ENCODE measurements around the gene IL5.
"Not testable (repeated sequence)": the region's sequence is repeated elsewhere in the genome, so short reads cannot be mapped to it uniquely, and the experiment has no call there.

The IL5 gene

GRCh38 chr5:132528866-132529634, 14.3 kb downstream of the IL5 start:
- H3K27me3 ChIP-seq (ENCODE audit: low read depth, low read length), result no peaks in the 10 kb centered on the region
- no peaks in the 10 kb centered on the region for H3K9me3 ChIP-seq (ENCODE audit: control insufficient read depth in 1 of 2, low read length in 2 of 2)
- H3K36me3 ChIP-seq (ENCODE audit: control insufficient read depth in 1 of 2, insufficient read depth in 2 of 2, low read length in 2 of 2), result no peaks in the 10 kb centered on the region
- H3K4me1 ChIP-seq (ENCODE audit: control insufficient read depth in 1 of 2, insufficient read depth in 2 of 2, low read length in 2 of 2), result no peaks in the 10 kb centered on the region
- H3K4me3 ChIP-seq (ENCODE audit: low read depth in 1 of 2, low read length in 2 of 2), result no peak overlapping the region
- H3K27ac ChIP-seq (ENCODE audit: low read length), result no peak overlapping the region

- no peaks in the 10 kb centered on the region for H3K36me3 ChIP-seq (ENCODE audit: control insufficient read depth in 1 of 2, insufficient read depth in 2 of 2, low read length in 2 of 2)
- H3K4me1 ChIP-seq (ENCODE audit: control insufficient read depth in 1 of 2, insufficient read depth in 2 of 2, low read length in 2 of 2), result no peaks in the 10 kb centered on the region
- no peak overlapping the region for H3K4me3 ChIP-seq (ENCODE audit: low read depth in 1 of 2, low read length in 2 of 2)
- no peak overlapping the region for H3K27ac ChIP-seq (ENCODE audit: low read length)
- H3K9me3 ChIP-seq (ENCODE audit: control insufficient read depth in 1 of 2, low read length in 2 of 2), result no peaks in the 10 kb centered on the region
- H3K27me3 ChIP-seq (ENCODE audit: low read depth, low read length), result no peaks in the 10 kb centered on the region
Measured at GRCh38 chr5:132528021-132528420, 15.3 kb downstream of the IL5 start.

GRCh38 chr5:132526974-132527564, 16.3 kb downstream of the IL5 start:
- H3K4me3 ChIP-seq (ENCODE audit: low read depth in 1 of 2, low read length in 2 of 2), result no peak overlapping the region
- H3K4me1 ChIP-seq (ENCODE audit: control insufficient read depth in 1 of 2, insufficient read depth in 2 of 2, low read length in 2 of 2), result no peaks in the 10 kb centered on the region
- H3K27ac ChIP-seq (ENCODE audit: low read length), result no peak overlapping the region
- H3K9me3 ChIP-seq (ENCODE audit: control insufficient read depth in 1 of 2, low read length in 2 of 2), result no peaks in the 10 kb centered on the region
- H3K27me3 ChIP-seq (ENCODE audit: low read depth, low read length), result no peaks in the 10 kb centered on the region
- no peaks in the 10 kb centered on the region for H3K36me3 ChIP-seq (ENCODE audit: control insufficient read depth in 1 of 2, insufficient read depth in 2 of 2, low read length in 2 of 2)

- no peak overlapping the region for H3K27ac ChIP-seq (ENCODE audit: low read length)
- H3K9me3 ChIP-seq (ENCODE audit: control insufficient read depth in 1 of 2, low read length in 2 of 2), result peaks cover 0 to under 1% of the 10 kb centered on the region in 2 donors
- no peak overlapping the region for H3K4me3 ChIP-seq (ENCODE audit: low read depth in 1 of 2, low read length in 2 of 2)
- no peaks in the 10 kb centered on the region for H3K36me3 ChIP-seq (ENCODE audit: control insufficient read depth in 1 of 2, insufficient read depth in 2 of 2, low read length in 2 of 2)
- no peaks in the 10 kb centered on the region for H3K27me3 ChIP-seq (ENCODE audit: low read depth, low read length)
- H3K4me1 ChIP-seq (ENCODE audit: control insufficient read depth in 1 of 2, insufficient read depth in 2 of 2, low read length in 2 of 2), result no peaks in the 10 kb centered on the region
Measured at GRCh38 chr5:132526290-132526973, 16.9 kb downstream of the IL5 start.

GRCh38 chr5:132525299-132525724, 18.0 kb downstream of the IL5 start:
- Histone ChIP-seq H3K4me1 (ENCODE audit: control insufficient read depth in 1 of 2, insufficient read depth in 2 of 2, low read length in 2 of 2) (no peaks in the 10 kb centered on the region), H3K4me3 (ENCODE audit: low read depth in 1 of 2, low read length in 2 of 2) (no peak overlapping the region), H3K9me3 (ENCODE audit: control insufficient read depth in 1 of 2, low read length in 2 of 2) (peaks cover 0 to 4% of the 10 kb centered on the region in 2 donors), H3K27me3 (ENCODE audit: low read depth, low read length) (no peaks in the 10 kb centered on the region), H3K27ac (ENCODE audit: low read length) (no peak overlapping the region), H3K36me3 (ENCODE audit: control insufficient read depth in 1 of 2, insufficient read depth in 2 of 2, low read length in 2 of 2) (no peaks in the 10 kb centered on the region)

- not testable (repeated sequence) for H3K36me3 ChIP-seq (ENCODE audit: control insufficient read depth in 1 of 2, insufficient read depth in 2 of 2, low read length in 2 of 2); H3K4me1 ChIP-seq (ENCODE audit: control insufficient read depth in 1 of 2, insufficient read depth in 2 of 2, low read length in 2 of 2); H3K27ac ChIP-seq (ENCODE audit: low read length); H3K9me3 ChIP-seq (ENCODE audit: control insufficient read depth in 1 of 2, low read length in 2 of 2); H3K4me3 ChIP-seq (ENCODE audit: low read depth in 1 of 2, low read length in 2 of 2); H3K27me3 ChIP-seq (ENCODE audit: low read depth, low read length)
Measured at GRCh38 chr5:132524877-132525276, 18.4 kb downstream of the IL5 start.

- not testable (repeated sequence) for H3K36me3 ChIP-seq (ENCODE audit: control insufficient read depth in 1 of 2, insufficient read depth in 2 of 2, low read length in 2 of 2); H3K4me1 ChIP-seq (ENCODE audit: control insufficient read depth in 1 of 2, insufficient read depth in 2 of 2, low read length in 2 of 2); H3K4me3 ChIP-seq (ENCODE audit: low read depth in 1 of 2, low read length in 2 of 2); H3K27ac ChIP-seq (ENCODE audit: low read length); H3K9me3 ChIP-seq (ENCODE audit: control insufficient read depth in 1 of 2, low read length in 2 of 2); H3K27me3 ChIP-seq (ENCODE audit: low read depth, low read length)
Measured at GRCh38 chr5:132522067-132522466, 21.3 kb downstream of the IL5 start.

GRCh38 chr5:132513618-132514336, 29.5 kb downstream of the IL5 start:
- H3K4me3 ChIP-seq (ENCODE audit: low read depth in 1 of 2, low read length in 2 of 2); H3K27me3 ChIP-seq (ENCODE audit: low read depth, low read length); H3K27ac ChIP-seq (ENCODE audit: low read length); H3K36me3 ChIP-seq (ENCODE audit: control insufficient read depth in 1 of 2, insufficient read depth in 2 of 2, low read length in 2 of 2); H3K4me1 ChIP-seq (ENCODE audit: control insufficient read depth in 1 of 2, insufficient read depth in 2 of 2, low read length in 2 of 2); H3K9me3 ChIP-seq (ENCODE audit: control insufficient read depth in 1 of 2, low read length in 2 of 2): not testable (repeated sequence)

- peaks cover 6 to 10% of the 10 kb centered on the region in 2 donors for H3K4me1 ChIP-seq (ENCODE audit: control insufficient read depth in 1 of 2, insufficient read depth in 2 of 2, low read length in 2 of 2)
- H3K27me3 ChIP-seq (ENCODE audit: low read depth, low read length), result no peaks in the 10 kb centered on the region
- H3K36me3 ChIP-seq (ENCODE audit: control insufficient read depth in 1 of 2, insufficient read depth in 2 of 2, low read length in 2 of 2), result no peaks in the 10 kb centered on the region
- no peak overlapping the region for H3K27ac ChIP-seq (ENCODE audit: low read length)
- no peaks in the 10 kb centered on the region for H3K9me3 ChIP-seq (ENCODE audit: control insufficient read depth in 1 of 2, low read length in 2 of 2)
- H3K4me3 ChIP-seq (ENCODE audit: low read depth in 1 of 2, low read length in 2 of 2), result no peak overlapping the region
Measured at GRCh38 chr5:132510076-132510475, 33.2 kb downstream of the IL5 start.

GRCh38 chr5:132506094-132506692, 37.1 kb downstream of the IL5 start:
- Histone ChIP-seq H3K27me3 (ENCODE audit: low read depth, low read length) (no peaks in the 10 kb centered on the region), H3K27ac (ENCODE audit: low read length) (peak overlapping the region; percentile 53), H3K36me3 (ENCODE audit: control insufficient read depth in 1 of 2, insufficient read depth in 2 of 2, low read length in 2 of 2) (no peaks in the 10 kb centered on the region), H3K9me3 (ENCODE audit: control insufficient read depth in 1 of 2, low read length in 2 of 2) (no peaks in the 10 kb centered on the region), H3K4me3 (ENCODE audit: low read depth in 1 of 2, low read length in 2 of 2) (no peak overlapping the region), H3K4me1 (ENCODE audit: control insufficient read depth in 1 of 2, insufficient read depth in 2 of 2, low read length in 2 of 2) (peaks cover 14 to 16% of the 10 kb centered on the region in 2 donors)

GRCh38 chr5:132505641-132506040, 37.7 kb downstream of the IL5 start:
- Histone ChIP-seq H3K9me3 (ENCODE audit: control insufficient read depth in 1 of 2, low read length in 2 of 2) (no peaks in the 10 kb centered on the region), H3K4me1 (ENCODE audit: control insufficient read depth in 1 of 2, insufficient read depth in 2 of 2, low read length in 2 of 2) (peaks cover 14 to 21% of the 10 kb centered on the region in 2 donors), H3K27me3 (ENCODE audit: low read depth, low read length) (no peaks in the 10 kb centered on the region), H3K4me3 (ENCODE audit: low read depth in 1 of 2, low read length in 2 of 2) (no peak overlapping the region), H3K27ac (ENCODE audit: low read length) (peak overlapping the region; percentile 53), H3K36me3 (ENCODE audit: control insufficient read depth in 1 of 2, insufficient read depth in 2 of 2, low read length in 2 of 2) (no peaks in the 10 kb centered on the region)
